Activated CD8-positive, alpha-beta memory T cell treated with anti-CD3 and anti-CD28 coated beads for 4 hours (primary cell): Measurements from ENCODE around the gene LPP.

Source experiments
- DNase-seq, 2 donors: peaks; one replicate each; pipeline ENCODE4 v3.0.0-alpha.2; 2020; ENCODE audit warnings: low read depth in 2 of 2

The LPP gene

DNA sequence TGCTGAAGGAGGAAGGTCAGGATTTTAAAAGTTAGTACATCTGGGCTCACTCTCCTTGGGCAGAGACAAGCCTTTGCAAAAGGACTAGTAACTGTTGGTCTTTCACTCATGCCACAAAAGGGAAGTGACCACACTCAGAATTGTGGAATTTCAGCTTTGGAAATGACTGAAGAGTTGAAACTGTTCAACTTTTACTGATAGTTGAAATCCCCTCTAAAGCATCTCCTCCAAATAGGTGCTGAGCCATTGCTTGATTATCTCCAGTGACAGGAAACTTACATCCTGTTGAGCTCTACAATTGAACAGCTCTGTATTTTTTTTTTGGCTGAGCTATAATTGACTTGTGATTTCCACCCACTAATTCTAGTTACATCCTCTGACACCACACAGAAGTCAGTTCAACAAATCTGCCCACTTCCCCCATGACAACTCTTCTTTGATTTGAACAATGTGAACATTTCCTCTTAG is 763.0 kb downstream of the LPP start:
- DNase-seq, result no peak

- DNase-seq, result no peak
Measured at GRCh38 chr3:188918093-188918492, 764.1 kb downstream of the LPP start.

- DNase-seq, result no peak
Measured at GRCh38 chr3:188923671-188924070, 769.7 kb downstream of the LPP start.

DNA sequence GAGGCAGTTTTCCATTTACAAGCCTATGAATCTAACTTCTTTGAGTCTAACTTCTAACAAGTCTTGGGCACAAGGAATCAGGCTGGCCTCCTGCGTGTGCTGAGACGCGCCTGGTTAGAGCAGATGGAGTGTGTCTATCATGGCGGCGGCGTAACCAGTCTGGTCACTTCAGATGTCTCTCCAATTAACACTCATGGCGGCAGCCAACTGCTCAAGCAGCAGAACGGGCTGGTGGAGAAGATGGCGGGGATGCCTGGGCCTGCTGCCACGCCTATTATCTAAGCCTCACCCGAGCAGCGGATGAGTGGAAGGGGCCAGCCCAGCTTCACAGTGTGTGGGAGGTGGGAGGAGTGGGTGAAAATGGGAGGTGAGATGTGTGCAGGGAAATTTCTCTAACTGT is 771.4 kb downstream of the LPP start:
- DNase-seq, result no peak

DNA sequence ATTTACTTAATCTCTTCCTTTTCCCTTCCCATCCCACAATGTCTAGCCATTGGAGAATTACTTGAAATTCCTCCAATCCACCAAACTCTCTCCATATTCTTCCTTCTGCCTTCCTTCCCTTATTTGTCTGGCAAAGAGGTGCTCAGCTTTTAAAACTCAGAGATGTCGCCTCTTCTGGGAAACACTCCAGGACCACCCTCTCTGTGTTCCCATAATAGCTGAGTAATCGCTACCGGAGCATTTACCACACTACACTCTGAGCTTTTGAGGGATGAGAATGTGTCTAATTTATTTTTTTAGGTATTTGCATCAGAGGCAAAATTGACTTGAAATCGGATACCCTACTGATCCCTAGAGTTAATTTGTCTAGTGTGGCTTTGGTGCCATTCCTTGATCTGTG is 772.2 kb downstream of the LPP start:
- DNase-seq, result no peak

DNA sequence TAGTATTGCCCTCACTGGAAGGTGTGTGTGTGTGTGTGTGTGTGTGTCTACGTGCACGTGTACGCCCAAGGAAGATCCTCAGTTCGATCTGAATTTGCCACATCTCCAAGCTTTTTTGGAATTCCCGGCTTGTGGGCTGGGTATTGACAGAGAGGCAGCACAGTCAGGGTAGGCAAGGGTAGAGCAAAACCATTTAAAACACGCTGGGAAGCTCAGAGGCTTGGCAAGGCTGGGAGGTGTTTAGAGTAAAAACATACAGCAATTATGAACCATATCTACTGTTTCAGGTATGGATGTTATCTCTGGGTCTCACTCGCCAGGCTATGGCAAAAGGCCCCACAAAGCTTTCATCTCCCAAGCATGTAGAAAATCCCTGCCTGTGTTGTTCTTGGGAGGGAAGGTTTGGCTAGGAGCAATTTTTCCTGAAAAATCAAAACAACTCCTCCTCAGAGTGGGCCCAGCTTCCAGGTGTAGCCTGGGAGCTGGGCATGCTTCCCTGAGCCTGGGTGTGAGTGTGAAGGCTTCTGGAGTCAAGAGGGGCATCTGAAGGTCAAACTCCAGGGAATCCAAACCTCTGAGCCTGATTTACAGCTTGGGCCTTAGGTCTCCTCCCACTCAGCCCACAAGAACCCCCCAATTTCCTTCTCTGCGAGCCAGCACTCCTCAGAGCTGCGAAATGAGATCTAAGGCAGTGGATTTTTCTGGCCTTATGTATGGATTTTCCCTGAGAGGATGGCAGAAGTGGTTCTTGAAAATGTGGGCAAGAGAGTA is 773.0 kb downstream of the LPP start:
- DNase-seq, result no peak

DNA sequence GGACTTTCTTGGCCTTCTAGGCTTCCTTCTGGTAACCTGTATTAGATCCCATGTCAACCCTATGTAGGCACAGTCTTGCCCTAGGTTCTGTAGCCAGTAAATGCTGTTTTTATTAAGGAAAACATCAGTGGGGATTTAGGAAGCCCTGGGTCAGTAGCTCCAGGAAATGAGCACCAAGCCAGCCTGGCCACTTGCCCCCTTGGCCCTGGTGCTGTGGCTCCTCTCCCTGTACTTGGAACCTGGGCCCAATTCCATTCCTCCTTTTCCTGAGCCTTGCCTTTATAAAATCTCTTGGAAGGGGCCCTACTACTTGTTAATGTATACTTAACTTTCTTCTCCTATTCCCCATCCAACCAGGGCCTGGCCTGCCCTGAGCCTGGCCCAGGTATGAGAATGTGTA is 774.0 kb downstream of the LPP start:
- no peak for DNase-seq

- DNase-seq, result no peak
Measured at GRCh38 chr3:188929137-188929536, 775.2 kb downstream of the LPP start.

- no peak for DNase-seq
Measured at GRCh38 chr3:188931036-188931435, 777.1 kb downstream of the LPP start.

DNA sequence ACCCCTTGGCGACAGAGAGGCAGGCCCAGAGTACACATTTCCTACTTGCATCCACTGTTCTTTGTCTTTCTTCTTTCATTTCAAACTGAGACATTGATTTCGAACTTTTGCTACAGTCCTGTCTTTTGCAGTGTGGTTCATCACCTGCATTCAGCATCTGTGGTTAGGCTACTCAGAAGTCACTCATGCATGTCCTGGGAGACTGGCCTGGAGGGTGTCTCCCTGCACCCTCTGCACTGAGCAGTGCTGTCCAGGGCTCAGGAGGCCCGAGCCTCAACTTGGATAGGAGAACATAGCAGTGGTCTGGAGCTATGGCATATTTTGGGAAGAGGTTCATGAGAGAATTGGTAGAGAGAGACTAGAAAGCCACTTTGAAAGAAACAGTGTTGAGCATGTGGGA is 777.6 kb downstream of the LPP start:
- DNase-seq, result no peak

DNA sequence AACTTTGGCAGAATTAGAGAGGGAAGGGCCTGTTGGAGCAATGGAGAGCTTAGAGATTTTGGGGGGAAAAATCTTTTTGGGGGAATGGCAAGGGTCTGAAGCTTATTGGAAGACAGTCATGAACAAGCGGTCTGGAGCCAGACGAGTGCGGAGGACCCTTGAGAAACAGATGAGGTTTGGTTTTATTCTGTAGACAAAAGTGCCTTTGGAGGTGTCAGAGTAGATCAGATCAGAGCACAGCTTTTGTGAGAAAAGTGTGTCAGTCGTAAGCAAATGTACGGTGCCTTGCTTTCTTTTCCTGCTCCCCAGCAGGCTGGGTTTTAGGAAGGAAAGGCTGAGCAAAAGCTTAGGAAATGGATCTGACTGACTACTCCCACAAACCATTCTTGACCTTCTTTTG is 781.0 kb downstream of the LPP start:
- DNase-seq, result no peak

- no peak for DNase-seq
Measured at GRCh38 chr3:188936597-188937107, 782.7 kb downstream of the LPP start.

GRCh38 chr3:188937389-188937788 is 783.4 kb downstream of the LPP start:
- no peak for DNase-seq

- DNase-seq, result no peak
Measured at GRCh38 chr3:188938999-188939398, 785.0 kb downstream of the LPP start.

GRCh38 chr3:188939814-188940572 is 786.0 kb downstream of the LPP start:
- no peak for DNase-seq
